Erythroblast (primary cell): ENCODE data around the gene PLCH1.

Experiments
- GATA1 ChIP-seq: IDR thresholded peaks from 2 replicates; pipeline ENCODE4 v1.6.1; 2011; ENCODE audit warnings: low read depth, mild to moderate bottlenecking, control low read depth, low read length, moderate library complexity
- POLR2A ChIP-seq: IDR thresholded peaks from 2 replicates; pipeline ENCODE4 v1.6.1; 2011; ENCODE audit warnings: mild to moderate bottlenecking, low read length

DNA sequence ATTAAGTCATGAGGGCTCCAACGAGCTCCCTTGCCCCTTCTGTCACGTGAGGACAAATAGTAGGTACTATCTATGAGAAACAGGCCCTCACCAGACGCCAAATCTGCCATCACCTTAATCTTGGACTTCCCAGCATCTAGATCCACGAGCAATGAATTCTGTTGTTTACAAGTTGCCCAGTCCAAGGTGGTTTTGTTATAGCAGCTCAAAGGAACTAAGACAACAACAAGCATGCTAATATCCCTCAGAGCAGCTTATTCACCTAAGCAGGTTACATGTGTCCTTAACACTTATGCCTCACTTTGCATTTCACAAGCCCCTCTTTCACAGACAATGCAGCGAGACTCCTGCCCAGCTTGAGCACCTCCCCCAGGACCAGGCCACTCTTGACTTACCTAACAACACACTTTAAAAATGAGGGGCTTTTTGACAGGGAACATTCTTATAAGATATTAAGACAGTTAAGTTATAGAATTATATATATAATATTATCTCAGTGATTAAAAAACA is 219.5 kb downstream of the PLCH1 start:
- TF ChIP-seq POLR2A (no peak), GATA1 (no peak)
